ENCODE measurements around the gene NTF4. TPM values are rescaled to one million over a fixed set of nuclear protein-coding genes. Genes with fewer than 3 reads are reported as not detected.
"Not testable (repeated sequence)": the region's sequence is repeated elsewhere in the genome, so short reads cannot be mapped to it uniquely, and the experiment has no call there.

NTF4 gene
- total and polyA plus RNA-seq, 12 donors, result 0.55 TPM; not detected in 11

DNA sequence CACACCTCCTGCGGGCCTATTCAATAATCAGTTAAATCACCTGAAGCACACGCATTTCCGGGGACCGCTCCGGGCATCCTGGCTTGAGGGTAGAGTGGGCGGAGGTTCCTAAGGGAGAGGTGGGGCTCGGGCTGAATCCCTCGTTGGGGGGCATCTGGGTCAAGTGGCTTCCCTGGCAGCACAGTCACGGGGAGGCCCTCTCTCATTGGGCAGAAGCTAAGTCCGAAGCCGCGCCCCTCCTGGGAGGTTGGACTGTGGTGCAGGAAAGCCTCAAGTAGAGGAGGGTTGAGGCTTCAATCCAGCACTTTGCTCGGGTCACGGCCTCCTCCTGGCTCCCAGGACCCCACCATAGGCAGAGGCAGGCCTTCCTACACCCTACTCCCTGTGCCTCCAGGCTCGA is 21.1 kb downstream of the NTF4 start, which contains the start of gene CGB5:
TSS of gene CGB5 (plus strand) at position 301 of the 400 bp plus-strand sequence. CDS start 362 bp downstream, outside the sequence.
- H3K9me3 ChIP-seq (replicated peaks in 1 of 3); H3K4me1 ChIP-seq (replicated peaks in 1 of 2); H3K4me3 ChIP-seq; intact Hi-C loops (cut with DNase I); H3K36me3 ChIP-seq (replicated peaks in 1 of 2); DNase-seq; H3K27me3 ChIP-seq; H3K27ac ChIP-seq: not testable (repeated sequence)
- WGBS, 4 donors, result 60 to 86% (median 78%) methylated on average over 6 to 14 of the region's 15 CpGs

DNA sequence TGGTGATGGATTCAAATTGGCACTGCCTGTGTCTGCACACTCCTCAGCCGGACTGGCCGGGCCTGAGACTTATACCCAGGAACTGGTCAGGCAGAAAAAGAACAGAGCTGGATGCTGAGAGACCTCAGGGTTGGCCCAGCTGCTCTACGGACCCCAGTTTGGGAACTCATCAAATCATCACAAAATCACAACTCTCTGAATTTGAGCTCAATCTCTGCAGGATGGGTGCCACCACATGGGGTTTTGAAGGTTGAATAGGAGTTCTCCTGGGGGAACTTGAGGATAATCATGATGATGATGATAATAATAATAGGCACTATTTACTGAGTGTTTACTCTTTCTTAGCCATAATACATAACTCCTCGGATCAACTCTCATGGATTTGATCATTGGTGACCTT is 22.0 kb downstream of the NTF4 start:
- WGBS, 4 donors, result 68 to 91% (median 78%) methylated on average over 2 to 3 of the region's 4 CpGs
- H3K4me1 ChIP-seq (replicated peaks in 1 of 2); DNase-seq; intact Hi-C loops (cut with DNase I); H3K27me3 ChIP-seq; H3K4me3 ChIP-seq; H3K27ac ChIP-seq; H3K36me3 ChIP-seq (replicated peaks in 1 of 2); H3K9me3 ChIP-seq (replicated peaks in 1 of 3): not testable (repeated sequence)

DNA sequence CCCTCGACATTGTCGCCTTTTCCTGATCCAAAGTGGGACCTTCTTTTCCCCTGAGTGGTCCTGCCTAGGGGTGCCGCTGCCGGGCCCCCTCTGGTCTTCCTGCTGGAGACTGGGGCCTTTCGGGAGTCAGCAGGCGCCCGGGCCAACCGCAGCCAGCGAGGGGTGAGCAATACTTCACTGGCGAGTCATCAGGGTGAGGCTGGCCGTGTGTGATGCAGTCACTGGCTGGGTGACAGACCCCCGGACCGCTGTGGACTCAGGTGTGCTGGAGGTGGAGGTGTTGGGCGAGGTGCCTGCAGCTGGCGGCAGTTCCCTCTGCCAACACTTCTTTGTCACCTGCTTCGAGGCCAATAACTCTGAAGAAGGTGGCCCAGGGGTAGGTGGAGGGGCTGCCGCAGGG is 22.4 kb downstream of the NTF4 start:
- Histone ChIP-seq H3K4me1 (replicated peaks in 1 of 2) (no peaks in the 10 kb centered on the region), H3K27ac (no peak overlapping the region), H3K36me3 (replicated peaks in 1 of 2) (no peaks in the 10 kb centered on the region), H3K27me3 (no peaks in the 10 kb centered on the region), H3K4me3 (no peak overlapping the region), H3K9me3 (replicated peaks in 1 of 3) (no peaks in the 10 kb centered on the region)
- intact Hi-C loops (cut with DNase I), result no loop called here
- DNase-seq, result no peak
- no peak for TF ChIP-seq POLR2A (IDR thresholded peaks at IDR 0.05)
- TF ChIP-seq, protein P1, sequence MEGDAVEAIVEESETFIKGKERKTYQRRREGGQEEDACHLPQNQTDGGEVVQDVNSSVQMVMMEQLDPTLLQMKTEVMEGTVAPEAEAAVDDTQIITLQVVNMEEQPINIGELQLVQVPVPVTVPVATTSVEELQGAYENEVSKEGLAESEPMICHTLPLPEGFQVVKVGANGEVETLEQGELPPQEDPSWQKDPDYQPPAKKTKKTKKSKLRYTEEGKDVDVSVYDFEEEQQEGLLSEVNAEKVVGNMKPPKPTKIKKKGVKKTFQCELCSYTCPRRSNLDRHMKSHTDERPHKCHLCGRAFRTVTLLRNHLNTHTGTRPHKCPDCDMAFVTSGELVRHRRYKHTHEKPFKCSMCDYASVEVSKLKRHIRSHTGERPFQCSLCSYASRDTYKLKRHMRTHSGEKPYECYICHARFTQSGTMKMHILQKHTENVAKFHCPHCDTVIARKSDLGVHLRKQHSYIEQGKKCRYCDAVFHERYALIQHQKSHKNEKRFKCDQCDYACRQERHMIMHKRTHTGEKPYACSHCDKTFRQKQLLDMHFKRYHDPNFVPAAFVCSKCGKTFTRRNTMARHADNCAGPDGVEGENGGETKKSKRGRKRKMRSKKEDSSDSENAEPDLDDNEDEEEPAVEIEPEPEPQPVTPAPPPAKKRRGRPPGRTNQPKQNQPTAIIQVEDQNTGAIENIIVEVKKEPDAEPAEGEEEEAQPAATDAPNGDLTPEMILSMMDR (IDR thresholded peaks at IDR 0.05), result no peak
- 74 to 84% (median 77%) methylated on average over 15 to 17 of the region's 17 CpGs for WGBS, 4 donors

DNA sequence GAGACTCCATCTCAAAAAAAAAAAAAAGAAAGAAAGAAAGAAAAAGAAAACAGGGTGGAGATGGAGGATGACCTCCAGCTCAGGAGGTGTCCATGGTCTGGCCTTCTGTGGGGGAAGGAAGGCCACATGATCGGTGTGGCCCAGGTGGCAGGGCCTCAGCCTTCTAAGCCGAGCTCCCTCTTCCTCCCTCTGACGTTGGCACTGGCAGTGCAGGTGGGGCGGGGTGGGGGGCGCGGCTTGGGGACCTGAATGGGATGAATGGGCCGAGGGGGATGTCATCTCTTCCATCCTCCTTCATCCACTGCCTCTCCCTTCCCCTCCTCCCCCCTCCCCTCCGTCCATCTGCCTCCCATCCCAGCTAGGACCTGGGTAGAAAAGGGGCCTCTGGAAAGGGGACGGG is 24.9 kb downstream of the NTF4 start:
- DNase-seq; H3K27ac ChIP-seq; intact Hi-C loops (cut with DNase I); H3K4me3 ChIP-seq; H3K27me3 ChIP-seq; H3K4me1 ChIP-seq (replicated peaks in 1 of 2); H3K9me3 ChIP-seq (replicated peaks in 1 of 3); H3K36me3 ChIP-seq (replicated peaks in 1 of 2): not testable (repeated sequence)
- whole genome bisulfite sequencing, 4 donors, result 56 to 71% (median 69%) methylated on average over 5 to 9 of the region's 9 CpGs

DNA sequence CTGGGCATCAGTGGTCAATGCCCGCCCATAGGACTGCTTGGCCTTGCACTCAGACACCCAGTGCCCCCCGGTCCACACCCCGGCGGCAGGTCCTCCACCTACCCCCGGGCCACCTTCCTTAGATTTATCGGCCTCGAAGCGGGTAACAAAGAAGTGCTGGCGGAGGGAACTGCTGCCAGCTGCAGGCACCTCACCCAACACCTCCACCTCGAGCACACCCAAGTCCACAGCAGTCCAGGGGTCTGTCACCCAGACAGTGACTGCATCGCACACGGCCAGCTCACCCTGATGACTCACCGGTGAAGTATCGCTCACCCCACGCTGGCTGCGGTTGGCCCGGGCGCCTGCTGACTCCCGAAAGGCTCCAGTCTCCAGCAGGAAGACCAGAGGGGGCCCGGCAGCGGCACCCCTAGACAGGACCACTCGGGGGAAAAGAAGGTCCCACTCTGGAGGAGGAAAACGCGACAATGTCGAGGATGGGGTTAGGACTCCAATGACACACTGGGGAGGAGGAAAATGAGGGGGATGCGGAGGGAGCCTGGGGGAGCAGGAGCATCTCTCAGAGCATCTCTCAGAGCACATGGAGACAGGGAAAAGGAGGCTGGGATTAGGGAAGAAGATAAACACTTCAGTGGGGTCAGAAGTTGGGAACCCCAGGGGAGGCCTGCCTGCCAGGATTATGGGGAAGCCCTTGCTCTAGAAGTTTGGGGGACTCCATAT is 25.9 kb downstream of the NTF4 start:
- intact Hi-C loops (cut with DNase I); DNase-seq; H3K4me1 ChIP-seq (replicated peaks in 1 of 2); H3K4me3 ChIP-seq; H3K27me3 ChIP-seq; H3K36me3 ChIP-seq (replicated peaks in 1 of 2); H3K27ac ChIP-seq; H3K9me3 ChIP-seq (replicated peaks in 1 of 3): not testable (repeated sequence)
- 80 to 89% (median 82%) methylated on average over 13 to 26 of the region's 26 CpGs for WGBS, 4 donors

DNA sequence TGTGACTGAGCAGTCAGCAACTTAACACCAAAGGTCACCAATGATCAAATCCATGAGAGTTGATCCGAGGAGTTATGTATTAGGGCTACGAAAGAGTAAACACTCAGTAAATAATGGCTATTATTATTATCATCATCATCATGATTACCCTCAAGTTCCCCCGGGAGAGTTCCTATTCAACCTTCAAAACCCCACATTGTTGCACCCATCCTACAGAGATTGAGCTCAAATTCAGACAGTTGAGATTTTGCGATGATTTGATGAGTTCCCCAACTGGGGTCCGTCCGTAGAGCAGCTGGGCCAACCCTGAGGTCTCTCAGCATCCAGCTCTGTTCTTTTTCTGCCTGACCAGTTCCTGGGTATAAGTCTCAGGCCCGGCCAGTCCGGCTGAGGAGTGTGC is 26.5 kb downstream of the NTF4 start:
- H3K27ac ChIP-seq; H3K27me3 ChIP-seq; H3K4me3 ChIP-seq; H3K36me3 ChIP-seq (replicated peaks in 1 of 2); H3K9me3 ChIP-seq (replicated peaks in 1 of 3); intact Hi-C loops (cut with DNase I); H3K4me1 ChIP-seq (replicated peaks in 1 of 2); DNase-seq: not testable (repeated sequence)
- 72 to 93% (median 92%) methylated on average over 3 to 7 of the region's 8 CpGs for WGBS, 4 donors

DNA sequence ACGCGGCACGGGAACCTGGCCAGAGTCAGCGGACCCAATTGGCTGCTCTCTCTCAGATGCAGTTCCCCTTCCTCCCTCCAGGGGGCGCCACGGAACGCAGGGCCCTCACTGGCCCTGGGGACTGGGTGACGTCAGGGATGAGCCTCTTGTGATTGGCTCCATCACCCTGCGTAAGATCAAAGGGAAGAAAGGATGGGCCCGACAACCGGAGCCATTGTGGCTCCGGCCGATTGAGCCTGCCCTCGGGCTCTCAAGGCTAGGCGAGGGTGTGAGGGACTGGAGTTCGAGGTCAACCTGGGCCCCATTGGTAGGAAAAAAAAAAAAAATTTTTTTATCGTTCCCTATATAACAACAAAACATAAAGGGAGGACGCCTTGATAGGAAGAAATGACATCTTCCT is 27.8 kb downstream of the NTF4 start, which contains the start of gene CGB1:
TSS of gene CGB1 (minus strand) at position 81 of the 400 bp plus-strand sequence. CDS start 184 bp downstream, outside the sequence.
- 43 to 62% (median 55%) methylated on average over 10 to 18 of the region's 18 CpGs for whole genome bisulfite sequencing, 4 donors
- H3K4me1 ChIP-seq (replicated peaks in 1 of 2); H3K36me3 ChIP-seq (replicated peaks in 1 of 2); DNase-seq; intact Hi-C loops (cut with DNase I); H3K27ac ChIP-seq; H3K4me3 ChIP-seq; H3K27me3 ChIP-seq; H3K9me3 ChIP-seq (replicated peaks in 1 of 3): not testable (repeated sequence)
- TF ChIP-seq, protein P1 (IDR thresholded peaks at IDR 0.05), result peak in 2 of 6 experiments; percentile 17 to 26

Data from adrenal gland (tissue), 12 donors.